H1 (cell line): ENCODE results near the gene ATP5PB. TPM values are rescaled to one million over a fixed set of nuclear protein-coding genes. Genes with fewer than 3 reads are reported as not detected.

Experiments used
- CTCF ChIA-PET: fragments of 300-600 bp; sonication (Branson Sonifier 250); formaldehyde crosslinking; loops from one replicate; lab custom pipeline; 2021; ENCODE audit not compliant: partially characterized antibody; lab: Charles Lee
- POLR2A ChIA-PET: fragments of 300-600 bp; sonication (Branson Sonifier 250); formaldehyde crosslinking; loops from one replicate; lab custom pipeline; 2021; ENCODE audit warnings: inconsistent platforms; ENCODE audit not compliant: partially characterized antibody; lab: Charles Lee
- DNase-seq, 2 experiments: peaks; one replicate each; pipeline versions ENCODE4 v3.0.0 to v3.0.0-alpha.2; 2010 to 2022; ENCODE audit warnings: low spot score in 2 of 2, low read depth in 1 of 2, mixed read lengths in 1 of 2
- FAIRE-seq: peaks from 2 replicates; lab custom pipeline; 2011; peaks lifted over from hg19 to GRCh38; lab: Jason Lieb, UNC
- H2AFZ ChIP-seq: 2 replicates; pipeline ENCODE4 v1.8.1; 2012; ENCODE audit warnings: low read length, inconsistent platforms
- H2AK5ac ChIP-seq: 2 replicates; pipeline ENCODE4 v1.6.1; 2013; ENCODE audit warnings: low read depth, low read length
- H2BK120ac ChIP-seq: replicated peaks from 2 replicates; pipeline ENCODE3; 2013; ENCODE audit warnings: low read depth, low read length, inconsistent platforms
- H2BK12ac ChIP-seq: 2 replicates; pipeline ENCODE4 v1.6.1; 2013; ENCODE audit warnings: low read depth, low read length
- H2BK15ac ChIP-seq: 2 replicates; pipeline ENCODE4 v1.6.1; 2013; ENCODE audit warnings: low read length
- H2BK20ac ChIP-seq: 2 replicates; pipeline ENCODE4 v1.6.1; 2013; ENCODE audit warnings: low read length
- H2BK5ac ChIP-seq: 2 replicates; pipeline ENCODE4 v1.6.1; 2013; ENCODE audit warnings: low read depth, low read length
- H3K14ac ChIP-seq: 2 replicates; pipeline ENCODE4 v1.6.1; 2013; ENCODE audit warnings: inconsistent platforms; ENCODE audit not compliant: insufficient read length
- H3K18ac ChIP-seq: 2 replicates; pipeline ENCODE4 v1.6.1; 2013; ENCODE audit warnings: low read length; ENCODE audit errors: extremely low read depth
- H3K23ac ChIP-seq: 2 replicates; pipeline ENCODE4 v1.6.1; 2013; ENCODE audit warnings: inconsistent platforms; ENCODE audit not compliant: insufficient read length
- H3K23me2 ChIP-seq: 2 replicates; pipeline ENCODE4 v1.6.1; 2013; ENCODE audit warnings: low read depth, low read length
- H3K27ac ChIP-seq: 2 replicates; pipeline ENCODE4 v1.6.1; 2011; ENCODE audit warnings: low read depth, low read length, inconsistent platforms
- H3K27me3 ChIP-seq, 4 experiments: replicated peaks in 1 of 4; 1 replicate in 1 of 4; 2 replicates in 3 of 4; pipeline versions ENCODE4 v1.6.1 to v1.8.1; 2011 to 2013; ENCODE audit warnings: low read length in 3 of 4, mild to moderate bottlenecking in 3 of 4, inconsistent platforms in 2 of 4, mixed read lengths in 2 of 4, moderate library complexity in 1 of 4; ENCODE audit not compliant: control insufficient read depth in 3 of 4, insufficient read depth in 3 of 4; ENCODE audit errors: extremely low read depth in 1 of 4
- H3K36me3 ChIP-seq, 4 experiments: 2 replicates each; pipeline versions ENCODE4 v1.6.1 to v1.8.1; 2011 to 2013; ENCODE audit warnings: mild to moderate bottlenecking in 4 of 4, low read length in 3 of 4, moderate library complexity in 2 of 4, control low read depth in 1 of 4, inconsistent platforms in 1 of 4; ENCODE audit not compliant: insufficient read depth in 4 of 4, control insufficient read depth in 2 of 4
- H3K4ac ChIP-seq: replicated peaks from 2 replicates; pipeline ENCODE3; 2013; ENCODE audit warnings: low read length, low read depth, mixed read lengths, inconsistent platforms; ENCODE audit not compliant: insufficient read length
- H3K4me1 ChIP-seq, 4 experiments: replicated peaks in 1 of 4; 1 replicate in 1 of 4; 2 replicates in 3 of 4; pipeline versions ENCODE4 v1.6.1 to v1.8.1; 2011 to 2013; ENCODE audit warnings: low read length in 3 of 4, inconsistent platforms in 2 of 4, mixed read lengths in 1 of 4; ENCODE audit not compliant: insufficient read depth in 4 of 4, control insufficient read depth in 3 of 4
- H3K4me2 ChIP-seq, 2 experiments: 2 replicates each; pipeline versions ENCODE4 v1.6.1 to v1.8.1; 2011 to 2013; ENCODE audit warnings: low read depth in 2 of 2, low read length in 2 of 2, control low read depth in 1 of 2, inconsistent platforms in 1 of 2, mild to moderate bottlenecking in 1 of 2; ENCODE audit not compliant: insufficient read depth in 1 of 2
- H3K4me3 ChIP-seq, 4 experiments: fragments of 200-600, 300-600 bp in 1 of 4; sonication (generic), shearing (Covaris generic), sonication (Bioruptor Twin) in 1 of 4; 2 replicates each; pipeline versions ENCODE4 v1.5.1 to v1.8.1; 2011 to 2016; ENCODE audit warnings: low read length in 4 of 4, low read depth in 3 of 4, control low read depth in 2 of 4, inconsistent platforms in 2 of 4, mild to moderate bottlenecking in 2 of 4, mixed read lengths in 1 of 4, moderate library complexity in 1 of 4; ENCODE audit not compliant: insufficient read depth in 2 of 4; ENCODE audit errors: extremely low read depth in 1 of 4
- H3K56ac ChIP-seq: replicated peaks from 2 replicates; pipeline ENCODE3; 2013; ENCODE audit warnings: low read depth, mild to moderate bottlenecking, mixed read lengths, low read length, inconsistent platforms; ENCODE audit not compliant: insufficient read length
- H3K79me1 ChIP-seq: 2 replicates; pipeline ENCODE4 v1.6.1; 2013; ENCODE audit warnings: low read depth, low read length, control low read depth
- H3K79me2 ChIP-seq, 2 experiments: 2 replicates each; pipeline versions ENCODE4 v1.6.1 to v1.8.1; 2012 to 2013; ENCODE audit warnings: low read length in 2 of 2, mild to moderate bottlenecking in 2 of 2, inconsistent platforms in 1 of 2; ENCODE audit not compliant: insufficient read depth in 2 of 2, control insufficient read depth in 1 of 2
- H3K9ac ChIP-seq, 4 experiments: replicated peaks in 1 of 4; 1 replicate in 1 of 4; 2 replicates in 3 of 4; pipeline versions ENCODE4 v1.6.1 to v1.8.1; 2011 to 2013; ENCODE audit warnings: low read depth in 3 of 4, low read length in 3 of 4, control low read depth in 2 of 4, mild to moderate bottlenecking in 2 of 4, moderate library complexity in 2 of 4, inconsistent platforms in 1 of 4; ENCODE audit errors: extremely low read depth in 1 of 4
- H3K9me3 ChIP-seq, 2 experiments: 2 replicates each; pipeline versions ENCODE4 v1.6.1 to v1.8.1; 2012 to 2013; ENCODE audit warnings: mild to moderate bottlenecking in 2 of 2, moderate library complexity in 2 of 2, control low read depth in 1 of 2, inconsistent platforms in 1 of 2, low read depth in 1 of 2, low read length in 1 of 2, mixed read lengths in 1 of 2; ENCODE audit not compliant: insufficient read depth in 2 of 2
- H4K20me1 ChIP-seq, 2 experiments: replicated peaks in 1 of 2; 2 replicates each; pipeline versions ENCODE3 to v1.8.1; 2011 to 2013; ENCODE audit warnings: inconsistent platforms in 2 of 2, low read length in 2 of 2, mild to moderate bottlenecking in 1 of 2; ENCODE audit not compliant: insufficient read depth in 2 of 2, control insufficient read depth in 1 of 2
- H4K5ac ChIP-seq: 2 replicates; pipeline ENCODE4 v1.6.1; 2013; ENCODE audit warnings: low read length, low read depth, mixed read lengths, inconsistent platforms; ENCODE audit not compliant: insufficient read length
- H4K8ac ChIP-seq: 2 replicates; pipeline ENCODE4 v1.8.0; 2013; ENCODE audit warnings: mild to moderate bottlenecking, moderate library complexity, low read length, inconsistent platforms; ENCODE audit not compliant: insufficient read depth; ENCODE audit errors: extremely low read depth
- H4K91ac ChIP-seq: replicated peaks from 2 replicates; pipeline ENCODE3; 2013; ENCODE audit warnings: low read length, mixed read lengths, inconsistent platforms; ENCODE audit not compliant: insufficient read length
- BACH1 ChIP-seq: IDR thresholded peaks from 2 replicates; pipeline ENCODE4 v1.6.1; 2012; ENCODE audit warnings: low read length, improper control_type of control experiment
- BCL11A ChIP-seq, 2 experiments: IDR thresholded peaks; one replicate each; pipeline ENCODE4 v1.6.1; 2011; ENCODE audit warnings: low read depth in 2 of 2, low read length in 2 of 2, mild to moderate bottlenecking in 2 of 2
- CEBPB ChIP-seq: IDR thresholded peaks from 2 replicates; pipeline ENCODE4 v1.6.1; 2012; ENCODE audit warnings: low read depth, low read length
- CREB1 ChIP-seq: IDR thresholded peaks from 2 replicates; pipeline ENCODE4 v1.6.1; 2012; ENCODE audit warnings: inconsistent platforms
- EP300 ChIP-seq, 2 experiments: IDR thresholded peaks; 1 replicate in 1 of 2; 2 replicates in 1 of 2; pipeline ENCODE4 v1.6.1; 2011 to 2012; ENCODE audit warnings: low read depth in 2 of 2, low read length in 2 of 2, mild to moderate bottlenecking in 2 of 2, borderline replicate concordance in 1 of 2, inconsistent platforms in 1 of 2, moderate library complexity in 1 of 2
- HDAC2 ChIP-seq, 2 experiments: fragments of 300-600 bp in 1 of 2; sonication (generic) in 1 of 2; IDR thresholded peaks; 2 replicates each; pipeline ENCODE4 v1.6.1; 2011 to 2012; ENCODE audit warnings: low read depth in 2 of 2, low read length in 2 of 2, mild to moderate bottlenecking in 2 of 2, moderate library complexity in 2 of 2, borderline replicate concordance in 1 of 2, inconsistent platforms in 1 of 2
- HDAC6 ChIP-seq: IDR thresholded peaks from one replicate; pipeline ENCODE4 v1.7.1; 2012; ENCODE audit warnings: low read depth, mild to moderate bottlenecking, inconsistent platforms, low read length, moderate library complexity
- RNF2 ChIP-seq: fragments of 200-900, 300-1000 bp; sonication (generic); IDR thresholded peaks from 2 replicates; pipeline ENCODE4 v1.7.1; 2016; ENCODE audit warnings: borderline replicate concordance, low read depth, mild to moderate bottlenecking, antibody characterized with exemption, low read length; ENCODE audit not compliant: poor library complexity, severe bottlenecking; ENCODE audit errors: missing control alignments
- SRF ChIP-seq: IDR thresholded peaks from 2 replicates; pipeline ENCODE4 v1.6.1; 2011; ENCODE audit warnings: mild to moderate bottlenecking, low read depth, low read length, moderate library complexity
- ZNF274 ChIP-seq: IDR thresholded peaks from 2 replicates; pipeline ENCODE4 v1.7.0; 2012; ENCODE audit warnings: low read length, borderline replicate concordance; ENCODE audit errors: extremely low read depth
- WGBS, 2 experiments: shearing (Covaris generic) in 1 of 2; methylation state at CpG; one replicate each; pipeline versions ENCODE4 v1.1.6 to v1.1.7; 2013 to 2015; ENCODE audit warnings: low lambda C conversion rate in 2 of 2, mixed read lengths in 2 of 2, inconsistent platforms in 1 of 2, low coverage in 1 of 2, missing lambda C conversion rate in 1 of 2; ENCODE audit not compliant: insufficient replicate concordance in 2 of 2, insufficient coverage in 1 of 2, insufficient read length in 1 of 2; ENCODE audit errors: extremely low coverage in 1 of 2, missing lambda C conversion rate in 1 of 2; 5-methylcytosine and 5-hydroxymethylcytosine counted together
- polyA plus RNA-seq, 7 experiments: library from polyadenylated mRNA; depleted of rRNA in 3 of 7; stranded (reverse) in 5 of 7; unstranded in 2 of 7; fragments of >200 nt in 5 of 7; fragments of 200-250 nt in 2 of 7; gene quantifications; 1 replicate in 5 of 7; 2 replicates in 1 of 7; 4 replicates in 1 of 7; pipeline versions ENCODE4 v1.2.1 to v1.2.3, GENCODE V29; 2011 to 2013; ENCODE audit warnings: missing spikeins in 2 of 7, mixed read lengths in 2 of 7
- total RNA-seq: library from RNA; stranded (reverse); fragmentation: NEBNext Ultra II Directional; extraction: Animal tissue kit (Norgen Biotek cat#: 25700); gene quantifications from 2 replicates; pipeline ENCODE4 v1.2.1, GENCODE V29; 2021
- TF ChIP-seq, protein P1 (sequence below): IDR thresholded peaks from 2 replicates; pipeline ENCODE4 v1.6.1; 2011; ENCODE audit warnings: low read depth, mild to moderate bottlenecking, low read length; ENCODE audit not compliant: insufficient read depth
- TF ChIP-seq, protein P2 (sequence below): IDR thresholded peaks from 2 replicates; pipeline ENCODE4 v1.6.1; 2011; ENCODE audit warnings: low read length, improper control_type of control experiment

Gene ATP5PB
- total and polyA plus RNA-seq, 2 of the 8 experiments (the other 6 are each of a cell fraction or from before 2014, with no cell fraction given), result 232 to 262 TPM

DNA sequence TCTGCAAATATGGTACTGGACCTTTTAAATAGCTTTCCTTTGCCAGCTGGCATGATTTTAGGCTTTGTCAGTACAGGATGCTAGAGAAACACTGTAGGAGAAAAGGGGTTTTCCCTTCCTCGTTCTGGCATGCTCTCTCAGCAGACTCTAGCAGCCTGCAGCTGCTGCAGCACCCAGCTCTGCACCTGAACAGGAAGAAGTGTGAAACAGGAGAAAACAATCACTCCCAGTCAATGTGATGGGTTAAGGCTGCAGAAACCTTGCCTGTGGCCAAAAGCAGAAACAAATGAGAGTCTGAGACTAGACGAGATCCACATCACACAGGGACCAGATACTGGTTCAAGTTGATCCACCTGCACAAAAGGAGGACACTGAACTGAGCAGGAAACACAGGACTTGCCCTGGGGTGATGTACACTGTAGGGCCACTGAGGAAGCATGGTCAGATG is 42.9 kb upstream of the ATP5PB start:
- no peak for FAIRE-seq
- TF ChIP-seq CEBPB (no peak), BCL11A (IDR thresholded peaks at IDR 0.05; ENCODE audit: low read depth in 2 of 2, low read length in 2 of 2) (no peak), RNF2 (no peak), HDAC6 (no peak), HDAC2 (IDR thresholded peaks at IDR 0.05; ENCODE audit: borderline replicate concordance in 1 of 2, low read depth in 2 of 2, low read length in 2 of 2) (no peak), CREB1 (no peak), SRF (no peak), ZNF274 (no peak), BACH1 (no peak), EP300 (IDR thresholded peaks at IDR 0.05; ENCODE audit: borderline replicate concordance in 1 of 2, low read depth in 2 of 2, low read length in 2 of 2) (no peak)
- TF ChIP-seq, protein P1, sequence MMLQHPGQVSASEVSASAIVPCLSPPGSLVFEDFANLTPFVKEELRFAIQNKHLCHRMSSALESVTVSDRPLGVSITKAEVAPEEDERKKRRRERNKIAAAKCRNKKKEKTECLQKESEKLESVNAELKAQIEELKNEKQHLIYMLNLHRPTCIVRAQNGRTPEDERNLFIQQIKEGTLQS, result no peak
- TF ChIP-seq, protein P2, sequence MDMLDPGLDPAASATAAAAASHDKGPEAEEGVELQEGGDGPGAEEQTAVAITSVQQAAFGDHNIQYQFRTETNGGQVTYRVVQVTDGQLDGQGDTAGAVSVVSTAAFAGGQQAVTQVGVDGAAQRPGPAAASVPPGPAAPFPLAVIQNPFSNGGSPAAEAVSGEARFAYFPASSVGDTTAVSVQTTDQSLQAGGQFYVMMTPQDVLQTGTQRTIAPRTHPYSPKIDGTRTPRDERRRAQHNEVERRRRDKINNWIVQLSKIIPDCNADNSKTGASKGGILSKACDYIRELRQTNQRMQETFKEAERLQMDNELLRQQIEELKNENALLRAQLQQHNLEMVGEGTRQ, result no peak

More for the DNA sequence above, 42.9 kb upstream of the ATP5PB start:
- POLR2A ChIA-PET, result interaction anchor here (1.3 kb wide), 1 partner anchor 60 kb away, joined by 3 read pairs; no protein-coding TSS in a partner anchor
- no peaks in the 10 kb centered on the region for H3K79me2 ChIP-seq
- no peak overlapping the region for H2BK5ac ChIP-seq
- H4K20me1 ChIP-seq, result no peaks in the 10 kb centered on the region
- H3K4ac ChIP-seq, result no peak overlapping the region
- H3K27ac ChIP-seq, result no peak overlapping the region
- H2BK120ac ChIP-seq, result no peak overlapping the region
- H3K27me3 ChIP-seq, result no peaks in the 10 kb centered on the region
- H2BK15ac ChIP-seq, result no peak overlapping the region
- no peaks in the 10 kb centered on the region for H3K9me3 ChIP-seq
- no peak overlapping the region for H3K23ac ChIP-seq
- no peak overlapping the region for H2AK5ac ChIP-seq
- H3K4me2 ChIP-seq, result no peak overlapping the region
- no peak overlapping the region for H4K8ac ChIP-seq
- WGBS, 2 experiments, result 68% methylated on average over 1 of the region's 2 CpGs; no CpG with 5 or more reads in 1 of the 2 experiments
- H3K36me3 ChIP-seq, result no peaks in the 10 kb centered on the region
- no peaks in the 10 kb centered on the region for H3K79me1 ChIP-seq
- no peak overlapping the region for H3K9ac ChIP-seq
- no peak overlapping the region for H3K14ac ChIP-seq
- H4K91ac ChIP-seq, result no peak overlapping the region
- H3K18ac ChIP-seq, result no peak overlapping the region
- no peak overlapping the region for H3K4me3 ChIP-seq
- H3K23me2 ChIP-seq, result no peaks in the 10 kb centered on the region
- CTCF ChIA-PET, result interaction anchor here (3.4 kb wide), 1 partner anchor 183 kb away, joined by 13 read pairs; no protein-coding TSS in a partner anchor
- H3K4me1 ChIP-seq, result no peaks in the 10 kb centered on the region
- H3K56ac ChIP-seq, result no peak overlapping the region
- DNase-seq, result no peak
- no peak overlapping the region for H4K5ac ChIP-seq
- H2AFZ ChIP-seq, result peak overlapping the region; percentile 69
- H2BK20ac ChIP-seq, result no peak overlapping the region
- H2BK12ac ChIP-seq, result no peak overlapping the region
